Kidney epithelial cell (primary cell): Measurements from ENCODE around the gene MARS1. TPM values are rescaled to one million over a fixed set of nuclear protein-coding genes. Genes with fewer than 3 reads are reported as not detected.
A peak's percentile ranks its signal among the peaks of the same experiment; 100 is the strongest.

ENCODE experiments used
- DNase-seq: peaks from one replicate; pipeline ENCODE4 v3.0.0-alpha.2; 2010; ENCODE audit warnings: low read depth
- H3K27me3 ChIP-seq: 2 replicates; pipeline ENCODE4 v1.6.0; 2011; ENCODE audit warnings: low read length; ENCODE audit not compliant: control insufficient read depth, insufficient read depth
- H3K36me3 ChIP-seq: 2 replicates; pipeline ENCODE4 v1.5.1; 2011; ENCODE audit warnings: low read length; ENCODE audit not compliant: control insufficient read depth, insufficient read depth
- H3K4me3 ChIP-seq: 2 replicates; pipeline ENCODE4 v1.5.1; 2011; ENCODE audit warnings: low read depth, mild to moderate bottlenecking, control low read depth, low read length
- total RNA-seq: library from RNA; depleted of rRNA; stranded (reverse); fragments of >200 nt; gene quantifications from 2 replicates; pipeline ENCODE4 v1.2.3, GENCODE V29; 2015
- TF ChIP-seq, protein P1 (sequence below): IDR thresholded peaks from 2 replicates; pipeline ENCODE4 v1.5.1; 2011; ENCODE audit warnings: mild to moderate bottlenecking, moderate library complexity, low read length, control low read depth, inconsistent platforms; ENCODE audit not compliant: insufficient read depth, poor library complexity, severe bottlenecking

Gene MARS1
- total RNA-seq, 1 donor from 2014 or later: 268 TPM

DNA sequence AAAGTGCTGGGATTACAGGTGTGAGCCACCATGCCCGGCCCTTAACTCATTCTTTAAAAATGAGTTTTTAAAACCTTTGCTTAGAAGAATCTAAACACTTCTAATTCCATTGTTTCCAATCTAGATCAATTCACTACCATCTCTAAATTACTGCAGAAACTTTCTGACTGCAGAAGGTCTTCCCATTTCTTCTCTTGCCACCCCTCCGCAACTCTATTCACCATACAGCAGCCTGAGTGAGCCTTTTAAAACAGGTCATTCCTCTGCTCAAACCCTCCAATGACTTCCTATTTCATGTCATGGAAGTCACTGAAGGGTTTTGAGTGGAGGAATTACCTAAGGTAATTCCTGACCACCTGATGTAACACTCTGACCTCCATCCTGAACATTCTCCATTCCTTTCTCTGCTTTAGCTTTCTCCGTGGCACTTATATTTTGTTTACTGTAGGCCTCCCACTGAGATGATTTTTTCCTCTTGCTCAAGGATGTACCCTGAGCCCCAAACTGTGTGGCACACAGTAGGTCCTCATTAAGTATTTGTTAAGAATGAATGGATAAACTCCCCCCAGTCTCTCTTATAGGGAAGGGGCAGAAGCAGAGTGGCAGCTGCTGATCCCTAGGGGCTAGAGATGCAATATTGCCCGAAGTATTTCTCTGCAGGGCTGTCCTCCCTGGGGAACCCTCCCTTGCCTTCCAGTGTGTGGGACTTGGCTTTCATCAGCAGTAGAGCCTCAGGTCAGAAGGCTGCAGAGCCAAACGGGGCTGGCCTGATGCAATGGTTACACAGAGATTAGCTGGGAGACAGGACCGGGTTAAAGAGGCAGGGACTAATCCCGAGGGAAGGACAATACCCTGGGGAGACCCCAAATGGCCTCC is 31.3 kb downstream of the MARS1 start:
- H3K27me3 ChIP-seq: no peaks in the 10 kb centered on the region
- peaks cover 2% of the 10 kb centered on the region for H3K36me3 ChIP-seq
- H3K4me3 ChIP-seq: peak overlapping the region; percentile 90
- DNase-seq: no peak
- TF ChIP-seq, protein P1, sequence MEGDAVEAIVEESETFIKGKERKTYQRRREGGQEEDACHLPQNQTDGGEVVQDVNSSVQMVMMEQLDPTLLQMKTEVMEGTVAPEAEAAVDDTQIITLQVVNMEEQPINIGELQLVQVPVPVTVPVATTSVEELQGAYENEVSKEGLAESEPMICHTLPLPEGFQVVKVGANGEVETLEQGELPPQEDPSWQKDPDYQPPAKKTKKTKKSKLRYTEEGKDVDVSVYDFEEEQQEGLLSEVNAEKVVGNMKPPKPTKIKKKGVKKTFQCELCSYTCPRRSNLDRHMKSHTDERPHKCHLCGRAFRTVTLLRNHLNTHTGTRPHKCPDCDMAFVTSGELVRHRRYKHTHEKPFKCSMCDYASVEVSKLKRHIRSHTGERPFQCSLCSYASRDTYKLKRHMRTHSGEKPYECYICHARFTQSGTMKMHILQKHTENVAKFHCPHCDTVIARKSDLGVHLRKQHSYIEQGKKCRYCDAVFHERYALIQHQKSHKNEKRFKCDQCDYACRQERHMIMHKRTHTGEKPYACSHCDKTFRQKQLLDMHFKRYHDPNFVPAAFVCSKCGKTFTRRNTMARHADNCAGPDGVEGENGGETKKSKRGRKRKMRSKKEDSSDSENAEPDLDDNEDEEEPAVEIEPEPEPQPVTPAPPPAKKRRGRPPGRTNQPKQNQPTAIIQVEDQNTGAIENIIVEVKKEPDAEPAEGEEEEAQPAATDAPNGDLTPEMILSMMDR: no peak

DNA sequence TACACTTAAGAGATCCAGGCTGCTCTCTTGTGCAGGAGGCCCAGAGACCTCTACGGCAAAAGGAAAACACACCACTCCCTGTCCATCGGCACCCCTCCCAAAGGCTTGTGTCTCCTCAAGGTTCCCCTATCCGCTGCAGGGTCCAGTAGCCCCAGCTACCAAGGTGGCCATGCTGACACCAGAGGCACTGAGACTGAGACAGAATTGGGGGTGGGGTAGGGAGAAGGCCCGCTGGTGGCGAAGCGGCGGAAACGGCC is 31.9 kb downstream of the MARS1 start:
- no peak for DNase-seq
- Histone ChIP-seq H3K36me3 (peaks cover 2% of the 10 kb centered on the region), H3K4me3 (peak overlapping the region; percentile 90), H3K27me3 (no peaks in the 10 kb centered on the region)
- TF ChIP-seq, protein P1: no peak

DNA sequence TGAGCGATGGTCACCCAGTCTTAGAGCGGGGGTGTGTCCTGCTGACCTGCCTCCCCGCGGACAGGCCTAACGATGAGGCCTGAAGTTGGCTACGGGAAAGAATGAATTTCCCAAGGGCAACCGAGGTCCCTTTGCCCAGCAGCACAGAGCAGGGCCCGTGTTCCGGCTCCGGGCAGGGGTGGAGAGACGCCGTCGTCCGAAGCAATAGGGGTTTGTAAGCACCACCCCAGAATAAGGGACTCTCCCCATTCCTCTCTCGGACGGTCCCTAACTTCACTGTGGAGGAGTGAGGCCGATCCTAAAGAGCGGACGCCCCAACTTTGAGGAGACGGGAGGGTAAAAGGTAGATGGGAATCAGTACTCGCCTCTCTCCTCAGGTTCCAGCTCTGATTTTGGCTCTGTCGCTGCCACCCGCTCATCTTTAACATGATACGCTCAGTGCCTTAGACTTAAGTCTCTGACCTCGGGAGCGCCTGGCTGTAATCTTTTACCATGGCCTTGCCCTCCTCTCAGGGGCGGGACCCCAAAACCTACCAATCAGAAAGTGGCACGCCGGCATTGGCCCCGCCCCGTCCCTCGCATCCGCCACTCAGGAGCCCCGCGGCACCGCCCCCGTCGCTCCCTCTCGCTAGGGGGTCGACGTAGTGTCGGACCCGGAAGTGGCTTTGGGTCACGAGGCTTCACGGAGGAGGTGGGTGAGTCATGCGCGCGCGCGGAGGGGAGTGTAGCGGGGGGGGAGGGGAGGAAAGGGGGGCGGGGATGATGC is 32.4 kb downstream of the MARS1 start, which contains the start of gene DDIT3:
Gene DDIT3, minus strand, starts transcription at position 462 of the 766 bp plus-strand sequence. CDS start 3,108 bp downstream, outside the sequence.
- peak within 1 kb of the TSS; percentile 90 for H3K4me3 ChIP-seq
- no peaks in the 10 kb centered on the region for H3K27me3 ChIP-seq
- TF ChIP-seq, protein P1: no peak
- peak; percentile 85 for DNase-seq
- peaks cover 2% of the 10 kb centered on the region for H3K36me3 ChIP-seq

DNA sequence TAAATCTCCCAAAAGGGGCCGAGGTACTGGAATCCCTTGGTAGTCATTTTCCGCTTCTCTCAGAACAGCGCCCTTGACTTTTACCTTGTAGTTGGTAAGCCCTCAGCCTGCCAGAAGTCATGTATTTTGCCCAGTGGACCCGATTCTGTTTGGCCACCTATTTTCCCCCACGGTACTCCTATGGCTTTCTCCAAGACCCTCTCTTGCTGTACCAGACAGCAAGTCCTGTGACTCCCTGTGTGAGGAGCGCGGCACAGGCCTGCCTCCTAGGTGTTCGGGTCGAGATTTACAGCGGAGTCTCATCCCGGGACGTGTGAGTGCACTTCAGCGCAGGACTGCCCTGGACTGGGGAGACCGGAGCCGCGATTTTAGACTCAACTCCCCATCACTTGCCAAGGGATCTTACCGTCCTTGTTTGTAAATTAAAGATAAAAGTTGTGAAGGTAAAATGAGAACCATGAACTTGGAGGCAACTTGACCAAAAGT is 33.7 kb downstream of the MARS1 start:
- peaks cover 2% of the 10 kb centered on the region for H3K36me3 ChIP-seq
- DNase-seq: no peak
- H3K4me3 ChIP-seq: no peak overlapping the region
- H3K27me3 ChIP-seq: no peaks in the 10 kb centered on the region
- TF ChIP-seq, protein P1: peak; percentile 29

DNA sequence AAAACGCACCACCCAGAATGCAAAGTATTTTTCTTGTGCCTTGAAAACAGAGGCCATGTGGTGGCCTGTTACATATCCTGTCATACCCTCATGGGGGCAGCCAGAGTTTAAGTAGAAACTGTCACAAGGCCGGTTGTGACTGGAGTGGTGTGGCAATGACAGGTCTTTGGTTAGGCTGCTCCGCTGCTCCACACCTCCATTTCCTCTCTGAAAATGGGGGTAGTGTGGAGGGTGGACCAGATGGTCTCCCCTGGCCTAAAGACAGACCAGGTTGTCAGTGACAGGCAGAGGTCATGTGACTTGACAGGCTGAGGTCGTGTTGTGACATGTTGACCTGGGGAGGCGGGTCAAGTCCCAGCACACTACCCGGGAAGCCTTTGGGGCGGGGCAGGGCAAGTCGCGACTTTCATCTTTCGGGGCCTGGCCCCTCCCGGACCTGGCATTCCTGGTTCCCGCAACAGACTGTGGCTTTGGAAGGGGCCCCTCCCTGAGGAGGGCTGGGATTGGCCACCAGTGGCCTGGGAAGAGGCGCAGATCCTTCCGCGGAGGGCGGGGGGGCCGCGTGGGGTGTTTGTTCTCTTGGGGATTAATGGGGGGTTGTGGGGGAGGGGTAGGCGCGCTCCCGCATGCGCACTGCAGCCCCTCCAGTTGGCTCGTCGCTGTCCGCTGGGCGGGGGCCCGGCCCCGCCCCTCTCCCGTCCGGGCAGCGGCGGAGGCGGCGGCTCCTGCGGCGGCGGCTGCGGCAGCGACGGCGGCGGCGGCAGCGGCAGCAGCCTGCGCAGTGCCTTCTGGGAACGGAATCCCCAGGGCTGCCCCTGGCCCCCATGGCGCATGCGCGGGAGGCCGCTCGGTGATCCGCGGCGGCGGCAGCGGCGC is 34.4 kb downstream of the MARS1 start, which contains the start of gene MBD6:
Gene MBD6, plus strand, starts transcription at position 814 of the 876 bp plus-strand sequence. CDS start 1,480 bp downstream, outside the sequence.
- no peak for DNase-seq
- TF ChIP-seq, protein P1: no peak
- Histone ChIP-seq H3K27me3 (no peaks in the 10 kb centered on the region), H3K4me3 (peak within 1 kb of the TSS; percentile 68), H3K36me3 (peaks cover 2% of the 10 kb centered on the region)
